AG10803 (cell line): ENCODE data around the gene CDH23.
A peak's percentile ranks its signal among the peaks of the same experiment; 100 is the strongest.

Experiments
- DNase-seq: peaks from one replicate; pipeline ENCODE4 v3.0.0; 2010; ENCODE audit warnings: low read depth
- H3K4me3 ChIP-seq: 2 replicates; pipeline ENCODE4 v1.5.1; 2011; ENCODE audit warnings: mild to moderate bottlenecking, low read length, control low read depth
- TF ChIP-seq, protein P1 (sequence below): conservative IDR thresholded peaks from 2 replicates; pipeline ENCODE4 v1.5.1; 2011; ENCODE audit warnings: mild to moderate bottlenecking, low read length, control low read depth, inconsistent platforms

The CDH23 gene

DNA sequence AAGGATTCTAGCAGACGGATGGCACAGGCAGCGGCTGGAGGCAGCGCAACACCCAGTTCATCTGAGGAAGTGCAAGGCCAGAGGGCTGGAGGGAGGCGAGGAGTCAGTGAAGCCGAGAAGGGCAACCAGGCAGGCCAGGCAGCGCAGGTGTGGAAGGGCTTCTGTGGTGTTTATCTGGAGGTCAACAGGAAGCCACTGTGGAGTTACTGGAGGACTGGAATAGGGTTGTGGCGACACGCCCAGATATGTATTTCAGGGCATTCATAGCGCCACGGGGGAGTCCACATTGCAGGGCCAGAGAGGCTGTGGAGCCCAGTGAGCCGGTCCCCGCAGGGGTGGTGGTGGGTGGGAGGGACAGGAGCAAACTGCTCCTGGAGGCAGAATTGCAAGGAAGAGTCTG, 150.6 kb downstream of the CDH23 start:
- DNase-seq: no peak
- no peak overlapping the region for H3K4me3 ChIP-seq
- TF ChIP-seq, protein P1, sequence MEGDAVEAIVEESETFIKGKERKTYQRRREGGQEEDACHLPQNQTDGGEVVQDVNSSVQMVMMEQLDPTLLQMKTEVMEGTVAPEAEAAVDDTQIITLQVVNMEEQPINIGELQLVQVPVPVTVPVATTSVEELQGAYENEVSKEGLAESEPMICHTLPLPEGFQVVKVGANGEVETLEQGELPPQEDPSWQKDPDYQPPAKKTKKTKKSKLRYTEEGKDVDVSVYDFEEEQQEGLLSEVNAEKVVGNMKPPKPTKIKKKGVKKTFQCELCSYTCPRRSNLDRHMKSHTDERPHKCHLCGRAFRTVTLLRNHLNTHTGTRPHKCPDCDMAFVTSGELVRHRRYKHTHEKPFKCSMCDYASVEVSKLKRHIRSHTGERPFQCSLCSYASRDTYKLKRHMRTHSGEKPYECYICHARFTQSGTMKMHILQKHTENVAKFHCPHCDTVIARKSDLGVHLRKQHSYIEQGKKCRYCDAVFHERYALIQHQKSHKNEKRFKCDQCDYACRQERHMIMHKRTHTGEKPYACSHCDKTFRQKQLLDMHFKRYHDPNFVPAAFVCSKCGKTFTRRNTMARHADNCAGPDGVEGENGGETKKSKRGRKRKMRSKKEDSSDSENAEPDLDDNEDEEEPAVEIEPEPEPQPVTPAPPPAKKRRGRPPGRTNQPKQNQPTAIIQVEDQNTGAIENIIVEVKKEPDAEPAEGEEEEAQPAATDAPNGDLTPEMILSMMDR: no peak

DNA sequence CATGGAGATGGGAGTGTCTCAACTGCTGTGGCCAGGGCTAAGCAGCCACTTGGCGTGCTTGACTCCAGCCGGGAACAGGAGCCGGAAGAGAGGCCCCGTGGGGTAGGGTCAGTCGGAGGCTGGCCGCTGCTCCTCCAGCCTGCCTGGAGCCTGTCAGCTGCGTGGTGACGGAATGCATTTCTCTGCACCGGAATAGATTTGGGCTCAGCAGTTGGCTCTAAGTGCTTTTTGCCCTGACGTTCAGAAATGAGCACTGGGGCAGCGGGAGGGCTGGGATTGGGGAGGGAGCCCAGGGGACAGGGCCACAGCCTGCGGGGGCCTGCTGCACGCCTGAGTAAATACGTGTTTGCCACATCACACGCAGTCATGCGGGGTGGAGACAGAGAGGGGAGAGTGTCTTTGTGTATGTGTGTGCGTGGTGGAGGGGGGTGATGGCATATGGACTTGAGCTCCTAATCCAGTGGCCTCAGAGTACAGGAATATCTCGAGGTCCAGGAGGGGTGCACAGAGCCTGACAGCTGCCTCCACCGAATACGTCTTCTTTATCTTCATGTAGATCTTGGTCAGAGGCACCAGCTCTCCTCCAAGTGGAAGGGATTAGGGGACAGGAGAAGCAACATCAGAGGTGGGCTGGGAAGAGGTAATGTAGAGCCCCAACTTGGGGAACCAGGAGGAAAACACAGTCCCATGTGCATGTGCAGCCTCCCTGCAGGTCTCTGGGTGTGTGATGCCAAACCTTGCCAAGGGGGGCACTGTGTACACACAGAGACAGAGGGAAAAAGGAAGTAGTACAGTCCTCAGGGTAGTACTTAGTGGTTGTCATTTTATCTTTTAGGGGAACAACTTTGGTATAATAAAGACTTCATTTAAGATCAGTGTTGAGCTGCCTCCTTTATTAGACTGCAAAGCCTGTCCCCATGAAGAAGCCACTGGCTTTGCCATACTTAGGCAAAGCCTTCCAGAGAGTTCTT, 151.4 kb downstream of the CDH23 start:
- DNase-seq: peak; percentile 18
- TF ChIP-seq, protein P1: peak; percentile 41
- no peak overlapping the region for H3K4me3 ChIP-seq

DNA sequence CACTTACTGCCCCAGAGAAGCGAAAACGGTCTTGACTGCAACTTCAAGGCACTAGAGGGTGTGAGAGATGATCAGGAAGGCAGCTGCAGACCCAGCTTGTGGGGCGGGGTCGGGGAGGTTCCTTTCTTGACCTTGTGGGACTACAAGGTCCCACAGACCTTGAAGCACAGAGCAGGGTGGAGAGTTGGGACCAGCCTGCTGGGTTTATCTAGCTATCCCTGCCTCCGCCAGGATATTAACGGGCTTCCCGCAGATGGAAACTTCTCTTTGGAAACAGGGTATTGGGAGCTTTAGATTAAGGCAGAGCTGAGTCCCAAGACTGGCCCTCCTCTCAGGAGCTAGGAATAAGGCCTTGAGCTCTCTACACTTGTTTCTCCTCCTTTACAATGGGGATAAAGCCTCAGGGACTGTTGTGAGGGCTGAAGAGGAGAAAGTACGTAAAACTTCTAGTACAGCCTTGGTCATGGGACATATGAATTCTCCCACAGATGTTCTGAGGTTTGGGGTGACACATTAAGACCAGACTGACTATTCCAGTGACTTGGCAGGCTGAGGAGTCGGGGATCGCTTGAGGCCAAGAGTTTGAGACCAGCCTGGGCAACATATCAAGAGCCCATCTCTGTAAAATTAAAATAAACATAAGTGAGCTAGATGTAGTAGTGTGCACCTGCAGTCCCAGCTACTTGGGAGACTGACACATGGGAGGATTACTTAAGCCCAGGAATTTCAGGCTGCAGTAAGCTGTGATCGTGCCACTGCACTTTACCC, 153.2 kb downstream of the CDH23 start:
- TF ChIP-seq, protein P1: no peak
- DNase-seq: no peak
- H3K4me3 ChIP-seq: no peak overlapping the region

DNA sequence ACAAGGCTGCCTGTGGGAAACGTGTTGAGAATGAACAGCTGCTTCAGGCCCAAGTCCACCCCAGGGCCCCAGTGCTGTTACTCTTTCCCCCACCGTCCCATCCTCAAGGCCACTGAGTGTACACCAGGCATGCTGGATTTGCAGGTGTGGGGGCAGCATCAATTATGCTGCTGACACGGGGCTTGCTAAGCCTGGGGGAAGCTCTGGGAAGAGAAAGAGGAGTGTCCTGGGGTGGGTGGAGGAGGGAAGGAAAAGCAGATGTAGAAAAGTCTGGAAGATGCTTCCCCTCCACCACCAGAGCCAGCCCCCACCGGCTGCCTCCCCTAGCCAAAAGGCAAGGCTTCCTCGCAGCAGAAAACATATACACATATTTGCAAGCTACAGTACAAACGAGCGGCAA, 153.9 kb downstream of the CDH23 start:
- TF ChIP-seq, protein P1: no peak
- DNase-seq: no peak
- H3K4me3 ChIP-seq: no peak overlapping the region

DNA sequence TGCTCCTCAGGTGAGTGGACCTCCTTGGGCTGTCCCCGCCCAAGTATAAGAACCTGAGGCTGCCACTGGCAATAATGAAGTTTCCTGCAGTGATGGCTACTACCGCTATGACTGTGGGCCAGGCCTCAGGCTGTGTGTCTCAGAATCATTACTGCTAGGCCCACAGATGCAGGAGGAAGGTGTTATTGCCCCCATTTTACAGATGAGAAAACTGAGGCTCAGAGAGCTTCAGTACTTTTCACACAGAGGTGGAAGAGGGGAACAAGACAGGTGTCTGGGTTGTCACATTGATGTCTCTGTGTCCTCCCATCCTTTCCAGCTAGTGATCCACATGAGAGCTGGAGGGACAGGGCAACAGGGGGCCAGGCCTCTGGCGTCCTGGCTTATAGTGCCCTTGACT, 155.2 kb downstream of the CDH23 start:
- TF ChIP-seq, protein P1: no peak
- DNase-seq: no peak
- no peak overlapping the region for H3K4me3 ChIP-seq

DNA sequence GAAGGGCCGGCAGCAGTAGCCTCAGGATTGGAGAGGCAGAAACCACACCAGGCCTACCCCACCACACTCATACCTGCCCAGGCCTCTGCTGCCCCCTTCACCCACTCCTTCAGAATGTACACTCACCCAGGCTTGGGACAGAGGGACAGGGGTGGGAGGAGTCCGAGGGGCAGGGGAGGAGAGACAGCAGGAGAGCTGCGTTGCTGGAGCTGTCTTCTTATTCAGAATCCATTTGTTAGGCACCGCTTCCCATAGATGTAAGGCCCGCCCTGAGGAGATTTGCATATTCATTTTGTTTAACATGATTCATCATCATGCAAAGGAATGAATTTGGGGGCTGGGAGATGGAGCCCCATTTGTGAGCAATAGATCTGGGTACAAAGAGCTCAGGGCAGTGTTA, 156.7 kb downstream of the CDH23 start:
- TF ChIP-seq, protein P1: no peak
- H3K4me3 ChIP-seq: no peak overlapping the region
- DNase-seq: no peak
